GM12891 (cell line): ENCODE results near the gene CDH13.

Source experiments
- PAX5 ChIP-seq: IDR thresholded peaks from 2 replicates; pipeline ENCODE4 v1.6.1; 2011; ENCODE audit warnings: low read length, moderate library complexity, mild to moderate bottlenecking; ENCODE audit not compliant: insufficient read depth, severe bottlenecking
- POLR2A ChIP-seq: IDR thresholded peaks from 2 replicates; pipeline ENCODE4 v1.6.1; 2011; ENCODE audit warnings: low read depth, low read length, control low read depth
- POLR2AphosphoS5 ChIP-seq: IDR thresholded peaks from 2 replicates; pipeline ENCODE4 v1.6.1; 2011; ENCODE audit warnings: low read depth, low read length, control low read depth
- POU2F2 ChIP-seq: IDR thresholded peaks from 2 replicates; pipeline ENCODE4 v1.6.1; 2011; ENCODE audit warnings: low read depth, mild to moderate bottlenecking, control low read depth, low read length, moderate library complexity
- SPI1 ChIP-seq: IDR thresholded peaks from 2 replicates; pipeline ENCODE4 v1.6.1; 2011; ENCODE audit warnings: low read depth, low read length, control low read depth
- TAF1 ChIP-seq: IDR thresholded peaks from 2 replicates; pipeline ENCODE4 v1.6.1; 2011; ENCODE audit warnings: low read depth, low read length, control low read depth

GRCh38 chr16:82882226-82882625 is 255.5 kb downstream of the CDH13 start:
- TF ChIP-seq POLR2AphosphoS5 = no peak
- TF ChIP-seq POLR2A = no peak
- no peak for TF ChIP-seq SPI1
- no peak for TF ChIP-seq TAF1
- TF ChIP-seq PAX5 = no peak
- TF ChIP-seq POU2F2 = no peak
